GM12878 (cell line): ENCODE results near the gene CALHM3.

Experiments used
- CEBPB ChIP-seq, 2 experiments: fragments of 150-350 bp in 1 of 2; IDR thresholded peaks; 2 replicates each; pipeline ENCODE4 v1.6.1; 2012 to 2014; ENCODE audit warnings: low read depth in 2 of 2, low read length in 2 of 2, borderline replicate concordance in 1 of 2, inconsistent platforms in 1 of 2
- NFYB ChIP-seq: IDR thresholded peaks from 2 replicates; pipeline ENCODE4 v1.6.1; 2011; ENCODE audit warnings: low read depth, mild to moderate bottlenecking, low read length, improper control_type of control experiment, moderate library complexity; ENCODE audit not compliant: insufficient read depth
- NR2C2 ChIP-seq: IDR thresholded peaks from 2 replicates; pipeline ENCODE4 v1.6.1; 2011; ENCODE audit warnings: borderline replicate concordance, low read depth; ENCODE audit not compliant: control insufficient read depth, insufficient read length
- POLR2A ChIP-seq: IDR thresholded peaks from 2 replicates; pipeline ENCODE4 v1.6.1; 2011; ENCODE audit warnings: low read depth, mild to moderate bottlenecking, low read length
- POLR2AphosphoS5 ChIP-seq: IDR thresholded peaks from 2 replicates; pipeline ENCODE4 v1.6.1; 2011; ENCODE audit warnings: mild to moderate bottlenecking, low read length, inconsistent platforms
- RFX5 ChIP-seq: IDR thresholded peaks from 2 replicates; pipeline ENCODE4 v1.6.1; 2011; ENCODE audit warnings: low read depth, low read length, improper control_type of control experiment
- SREBF2 ChIP-seq: IDR thresholded peaks from 2 replicates; pipeline ENCODE4 v1.6.1; 2012; ENCODE audit warnings: mild to moderate bottlenecking, low read length
- ZNF24 ChIP-seq: fragments of 450-650 bp; IDR thresholded peaks from 2 replicates; pipeline ENCODE4 v1.6.1; 2017; ENCODE audit warnings: antibody characterized with exemption, mild to moderate bottlenecking
- TF ChIP-seq, protein P1 (sequence below): IDR thresholded peaks from 2 replicates; pipeline ENCODE4 v1.6.1; 2012; ENCODE audit warnings: mild to moderate bottlenecking, low read depth, low read length
- TF ChIP-seq, protein P2 (sequence below), 3 experiments: IDR thresholded peaks in 2 of 3; conservative IDR thresholded peaks in 1 of 3; 2 replicates each; pipeline ENCODE4 v1.5.1; 2011; ENCODE audit warnings: low read depth in 3 of 3, low read length in 3 of 3, mild to moderate bottlenecking in 3 of 3, control low read depth in 2 of 3, moderate library complexity in 2 of 3, inconsistent platforms in 1 of 3, mixed read lengths in 1 of 3; ENCODE audit not compliant: control insufficient read depth in 2 of 3, insufficient read depth in 1 of 3; ENCODE audit errors: extremely low read depth in 1 of 3
- TF ChIP-seq, protein P3 (sequence below): fragments of 450-650 bp; conservative IDR thresholded peaks from 2 replicates; pipeline ENCODE4 v1.6.1; 2017; ENCODE audit warnings: mild to moderate bottlenecking, moderate library complexity

DNA sequence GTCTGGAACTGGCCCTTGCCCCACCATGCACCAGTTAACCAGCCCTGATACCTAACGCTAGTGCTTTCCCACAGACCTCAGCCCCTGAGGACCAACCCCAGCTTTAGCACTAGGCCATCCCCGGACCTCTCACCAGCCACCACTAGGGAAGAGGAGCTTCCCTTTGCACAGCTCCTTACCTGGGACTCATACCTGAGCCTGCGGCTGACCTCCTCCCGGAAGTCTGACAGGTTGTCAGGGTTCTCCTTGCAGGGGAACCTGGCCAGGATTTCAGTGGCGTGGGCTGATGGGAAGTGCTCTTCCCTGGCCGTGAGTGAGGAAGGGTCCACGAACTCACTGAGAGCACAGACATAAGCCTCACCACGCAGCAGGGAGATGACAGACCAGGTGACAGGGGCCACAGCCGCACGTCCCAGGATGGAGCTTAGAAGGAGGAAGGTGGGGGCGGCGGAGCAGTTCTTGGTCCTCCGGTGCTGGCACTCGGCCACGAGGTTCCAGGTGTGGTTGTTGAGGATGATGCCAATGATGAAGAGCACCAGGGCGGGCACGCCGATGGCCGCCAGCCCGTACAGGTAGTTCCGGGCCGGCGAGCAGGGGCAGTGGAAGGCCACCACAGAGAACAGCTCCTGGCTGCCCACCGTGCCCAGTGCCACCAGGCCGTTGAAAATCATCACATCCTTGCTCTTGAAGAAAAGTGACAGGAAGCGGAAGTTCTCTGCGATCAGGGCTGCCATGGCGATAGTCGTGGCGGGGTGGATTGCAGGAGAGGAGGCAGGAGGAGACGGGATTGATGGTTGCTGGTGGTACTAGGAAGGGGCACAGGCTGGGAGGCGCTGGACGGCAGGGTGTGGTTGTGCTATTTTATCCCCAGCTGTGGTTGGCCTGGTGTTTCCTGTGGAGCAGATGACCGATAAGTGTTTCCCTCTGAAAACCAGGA, 29.6 kb downstream of the CALHM3 start:
- no peak for TF ChIP-seq CEBPB (IDR thresholded peaks at IDR 0.05; ENCODE audit: borderline replicate concordance in 1 of 2, low read depth in 2 of 2, low read length in 2 of 2)
- TF ChIP-seq NR2C2, result no peak
- TF ChIP-seq POLR2A, result no peak; the same call in none of the 2 replicates
- TF ChIP-seq, protein P1, sequence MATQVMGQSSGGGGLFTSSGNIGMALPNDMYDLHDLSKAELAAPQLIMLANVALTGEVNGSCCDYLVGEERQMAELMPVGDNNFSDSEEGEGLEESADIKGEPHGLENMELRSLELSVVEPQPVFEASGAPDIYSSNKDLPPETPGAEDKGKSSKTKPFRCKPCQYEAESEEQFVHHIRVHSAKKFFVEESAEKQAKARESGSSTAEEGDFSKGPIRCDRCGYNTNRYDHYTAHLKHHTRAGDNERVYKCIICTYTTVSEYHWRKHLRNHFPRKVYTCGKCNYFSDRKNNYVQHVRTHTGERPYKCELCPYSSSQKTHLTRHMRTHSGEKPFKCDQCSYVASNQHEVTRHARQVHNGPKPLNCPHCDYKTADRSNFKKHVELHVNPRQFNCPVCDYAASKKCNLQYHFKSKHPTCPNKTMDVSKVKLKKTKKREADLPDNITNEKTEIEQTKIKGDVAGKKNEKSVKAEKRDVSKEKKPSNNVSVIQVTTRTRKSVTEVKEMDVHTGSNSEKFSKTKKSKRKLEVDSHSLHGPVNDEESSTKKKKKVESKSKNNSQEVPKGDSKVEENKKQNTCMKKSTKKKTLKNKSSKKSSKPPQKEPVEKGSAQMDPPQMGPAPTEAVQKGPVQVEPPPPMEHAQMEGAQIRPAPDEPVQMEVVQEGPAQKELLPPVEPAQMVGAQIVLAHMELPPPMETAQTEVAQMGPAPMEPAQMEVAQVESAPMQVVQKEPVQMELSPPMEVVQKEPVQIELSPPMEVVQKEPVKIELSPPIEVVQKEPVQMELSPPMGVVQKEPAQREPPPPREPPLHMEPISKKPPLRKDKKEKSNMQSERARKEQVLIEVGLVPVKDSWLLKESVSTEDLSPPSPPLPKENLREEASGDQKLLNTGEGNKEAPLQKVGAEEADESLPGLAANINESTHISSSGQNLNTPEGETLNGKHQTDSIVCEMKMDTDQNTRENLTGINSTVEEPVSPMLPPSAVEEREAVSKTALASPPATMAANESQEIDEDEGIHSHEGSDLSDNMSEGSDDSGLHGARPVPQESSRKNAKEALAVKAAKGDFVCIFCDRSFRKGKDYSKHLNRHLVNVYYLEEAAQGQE, result no peak
- TF ChIP-seq SREBF2, result no peak
- TF ChIP-seq RFX5, result no peak
- no peak for TF ChIP-seq NFYB
- no peak for TF ChIP-seq ZNF24
- TF ChIP-seq, protein P2, sequence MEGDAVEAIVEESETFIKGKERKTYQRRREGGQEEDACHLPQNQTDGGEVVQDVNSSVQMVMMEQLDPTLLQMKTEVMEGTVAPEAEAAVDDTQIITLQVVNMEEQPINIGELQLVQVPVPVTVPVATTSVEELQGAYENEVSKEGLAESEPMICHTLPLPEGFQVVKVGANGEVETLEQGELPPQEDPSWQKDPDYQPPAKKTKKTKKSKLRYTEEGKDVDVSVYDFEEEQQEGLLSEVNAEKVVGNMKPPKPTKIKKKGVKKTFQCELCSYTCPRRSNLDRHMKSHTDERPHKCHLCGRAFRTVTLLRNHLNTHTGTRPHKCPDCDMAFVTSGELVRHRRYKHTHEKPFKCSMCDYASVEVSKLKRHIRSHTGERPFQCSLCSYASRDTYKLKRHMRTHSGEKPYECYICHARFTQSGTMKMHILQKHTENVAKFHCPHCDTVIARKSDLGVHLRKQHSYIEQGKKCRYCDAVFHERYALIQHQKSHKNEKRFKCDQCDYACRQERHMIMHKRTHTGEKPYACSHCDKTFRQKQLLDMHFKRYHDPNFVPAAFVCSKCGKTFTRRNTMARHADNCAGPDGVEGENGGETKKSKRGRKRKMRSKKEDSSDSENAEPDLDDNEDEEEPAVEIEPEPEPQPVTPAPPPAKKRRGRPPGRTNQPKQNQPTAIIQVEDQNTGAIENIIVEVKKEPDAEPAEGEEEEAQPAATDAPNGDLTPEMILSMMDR (IDR thresholded peaks at IDR 0.05 in 2 of 3, conservative IDR thresholded peaks at IDR 0.05 in 1 of 3; ENCODE audit: control insufficient read depth in 2 of 3, extremely low read depth in 1 of 3, insufficient read depth in 1 of 3, low read depth in 3 of 3, low read length in 3 of 3), result no peak
- TF ChIP-seq POLR2AphosphoS5, result no peak
- TF ChIP-seq, protein P3, sequence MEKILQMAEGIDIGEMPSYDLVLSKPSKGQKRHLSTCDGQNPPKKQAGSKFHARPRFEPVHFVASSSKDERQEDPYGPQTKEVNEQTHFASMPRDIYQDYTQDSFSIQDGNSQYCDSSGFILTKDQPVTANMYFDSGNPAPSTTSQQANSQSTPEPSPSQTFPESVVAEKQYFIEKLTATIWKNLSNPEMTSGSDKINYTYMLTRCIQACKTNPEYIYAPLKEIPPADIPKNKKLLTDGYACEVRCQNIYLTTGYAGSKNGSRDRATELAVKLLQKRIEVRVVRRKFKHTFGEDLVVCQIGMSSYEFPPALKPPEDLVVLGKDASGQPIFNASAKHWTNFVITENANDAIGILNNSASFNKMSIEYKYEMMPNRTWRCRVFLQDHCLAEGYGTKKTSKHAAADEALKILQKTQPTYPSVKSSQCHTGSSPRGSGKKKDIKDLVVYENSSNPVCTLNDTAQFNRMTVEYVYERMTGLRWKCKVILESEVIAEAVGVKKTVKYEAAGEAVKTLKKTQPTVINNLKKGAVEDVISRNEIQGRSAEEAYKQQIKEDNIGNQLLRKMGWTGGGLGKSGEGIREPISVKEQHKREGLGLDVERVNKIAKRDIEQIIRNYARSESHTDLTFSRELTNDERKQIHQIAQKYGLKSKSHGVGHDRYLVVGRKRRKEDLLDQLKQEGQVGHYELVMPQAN, result no peak
